ENCODE results near the gene CPM. TPM values are rescaled to one million over a fixed set of nuclear protein-coding genes. Genes with fewer than 3 reads are reported as not detected.

CPM gene
- total and polyA plus RNA-seq, 2 donors (not counting 3 experiments of a cell fraction or from before 2014, with no cell fraction given): not detected

DNA sequence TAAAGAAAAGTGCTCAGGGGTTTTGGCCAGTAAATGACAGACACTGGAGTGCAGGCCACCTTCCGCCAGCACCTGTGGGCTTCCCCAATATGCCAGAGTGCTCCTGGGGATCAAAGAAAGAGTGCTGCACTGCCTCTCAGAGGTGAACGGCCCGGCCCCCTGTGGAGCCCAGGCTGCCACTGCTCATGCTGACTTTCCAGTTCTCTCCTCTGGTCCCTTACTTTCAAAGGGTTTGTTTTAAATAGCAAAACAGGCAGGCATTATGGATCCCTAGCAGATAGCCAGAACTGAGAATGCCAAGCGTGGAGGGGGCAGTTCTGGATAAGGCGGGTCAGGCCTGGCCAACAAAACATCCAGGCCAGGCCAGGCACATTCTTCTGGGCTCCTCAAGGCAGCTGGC is 65.4 kb downstream of the CPM start:
- peaks cover 25 to 30% of the 10 kb centered on the region in 2 experiments for H3K27me3 ChIP-seq (ENCODE audit: control insufficient read depth in 2 of 2, insufficient read depth in 2 of 2, low read length in 2 of 2)
- CTCF ChIA-PET: interaction anchor here (0.9 to 2.3 kb wide), 6 partner anchors 203 to 387 kb away, joined by 3 to 7 read pairs (median 4); no protein-coding TSS in a partner anchor
- dilution Hi-C loops (cut with MboI; ENCODE audit: extremely low pct_ligation_motif_present, low sequenced_read_pairs): no loop called here

More for the DNA sequence above, 65.4 kb downstream of the CPM start:
- Histone ChIP-seq H3K9me3 (replicated peaks; ENCODE audit: control insufficient read depth, insufficient read depth, low read length) (no peaks in the 10 kb centered on the region), H2AFZ (ENCODE audit: low read depth, low read length) (no peak overlapping the region), H4K20me1 (replicated peaks; ENCODE audit: control insufficient read depth, extremely low read depth, insufficient read depth, low read length) (no peaks in the 10 kb centered on the region), H3K9me1 (replicated peaks; ENCODE audit: control insufficient read depth, extremely low read depth, insufficient read depth, low read length) (no peaks in the 10 kb centered on the region), H3K79me2 (ENCODE audit: control insufficient read depth, insufficient read depth, low read length) (no peaks in the 10 kb centered on the region), H3K4me3 (replicated peaks in 1 of 3; ENCODE audit: insufficient read depth in 1 of 3, low read depth in 1 of 3, low read length in 3 of 3) (no peak overlapping the region), H3K4me1 (ENCODE audit: control insufficient read depth, extremely low read depth, insufficient read depth, low read length) (no peaks in the 10 kb centered on the region), H3K27ac (ENCODE audit: insufficient read depth, low read depth, low read length) (no peak overlapping the region), H3K36me3 (ENCODE audit: control insufficient read depth in 2 of 2, extremely low read depth in 1 of 2, insufficient read depth in 2 of 2, low read length in 2 of 2) (no peaks in the 10 kb centered on the region), H3K9ac (replicated peaks; ENCODE audit: extremely low read depth, insufficient read depth, low read length) (no peak overlapping the region), H3K4me2 (ENCODE audit: insufficient read depth, low read length) (no peak overlapping the region)
- TF ChIP-seq FOS (IDR thresholded peaks at IDR 0.05; ENCODE audit: borderline replicate concordance, insufficient read depth, low read length) (no peak), GATA2 (IDR thresholded peaks at IDR 0.05; ENCODE audit: insufficient read depth, insufficient read length, low read depth, low read length) (no peak), EZH2 (IDR thresholded peaks at IDR 0.05; ENCODE audit: borderline replicate concordance, low read depth, low read length, severe bottlenecking) (no peak), POLR2AphosphoS5 (IDR thresholded peaks at IDR 0.05; ENCODE audit: insufficient read depth, low read depth, low read length) (no peak), MYC (IDR thresholded peaks at IDR 0.05; ENCODE audit: low read depth, low read length) (no peak), POLR2A (IDR thresholded peaks at IDR 0.05; ENCODE audit: low read depth, low read length) (no peak), JUN (IDR thresholded peaks at IDR 0.05; ENCODE audit: borderline replicate concordance, insufficient read depth, insufficient read length, low read depth) (no peak)
- TF ChIP-seq, protein P1, sequence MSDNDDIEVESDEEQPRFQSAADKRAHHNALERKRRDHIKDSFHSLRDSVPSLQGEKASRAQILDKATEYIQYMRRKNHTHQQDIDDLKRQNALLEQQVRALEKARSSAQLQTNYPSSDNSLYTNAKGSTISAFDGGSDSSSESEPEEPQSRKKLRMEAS (IDR thresholded peaks at IDR 0.05; ENCODE audit: insufficient read depth, insufficient read length): no peak
- TF ChIP-seq, protein P2, sequence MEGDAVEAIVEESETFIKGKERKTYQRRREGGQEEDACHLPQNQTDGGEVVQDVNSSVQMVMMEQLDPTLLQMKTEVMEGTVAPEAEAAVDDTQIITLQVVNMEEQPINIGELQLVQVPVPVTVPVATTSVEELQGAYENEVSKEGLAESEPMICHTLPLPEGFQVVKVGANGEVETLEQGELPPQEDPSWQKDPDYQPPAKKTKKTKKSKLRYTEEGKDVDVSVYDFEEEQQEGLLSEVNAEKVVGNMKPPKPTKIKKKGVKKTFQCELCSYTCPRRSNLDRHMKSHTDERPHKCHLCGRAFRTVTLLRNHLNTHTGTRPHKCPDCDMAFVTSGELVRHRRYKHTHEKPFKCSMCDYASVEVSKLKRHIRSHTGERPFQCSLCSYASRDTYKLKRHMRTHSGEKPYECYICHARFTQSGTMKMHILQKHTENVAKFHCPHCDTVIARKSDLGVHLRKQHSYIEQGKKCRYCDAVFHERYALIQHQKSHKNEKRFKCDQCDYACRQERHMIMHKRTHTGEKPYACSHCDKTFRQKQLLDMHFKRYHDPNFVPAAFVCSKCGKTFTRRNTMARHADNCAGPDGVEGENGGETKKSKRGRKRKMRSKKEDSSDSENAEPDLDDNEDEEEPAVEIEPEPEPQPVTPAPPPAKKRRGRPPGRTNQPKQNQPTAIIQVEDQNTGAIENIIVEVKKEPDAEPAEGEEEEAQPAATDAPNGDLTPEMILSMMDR (IDR thresholded peaks at IDR 0.05; ENCODE audit: extremely low read depth in 1 of 2, insufficient read depth in 1 of 2, low read depth in 1 of 2, low read length in 2 of 2): no peak
- DNase-seq (ENCODE audit: low read depth, low spot score) (no peak), FAIRE-seq (no peak)
- intact Hi-C loops (cut with micrococcal nuclease): no loop called here
- POLR2A ChIA-PET: no interaction called here
- no TSS peak for BruUV-seq (replicated peaks)
